Loucy (cell line): ENCODE data around the gene CHRNA9.

Source experiments
- EZH2phosphoT487 ChIP-seq: fragments of 200-600 bp; IDR thresholded peaks from 2 replicates; pipeline ENCODE4 v1.6.1; 2018; ENCODE audit warnings: antibody characterized with exemption, mild to moderate bottlenecking, moderate library complexity, borderline replicate concordance
- TF ChIP-seq, protein P1 (sequence below): fragments of 200-600 bp; sonication (generic); conservative IDR thresholded peaks from 2 replicates; pipeline ENCODE4 v1.5.1; 2014; ENCODE audit warnings: mild to moderate bottlenecking, antibody characterized with exemption, low read length

GRCh38 chr4:40310225-40310624, 24.9 kb upstream of the CHRNA9 start:
- no peak for TF ChIP-seq EZH2phosphoT487
- TF ChIP-seq, protein P1, sequence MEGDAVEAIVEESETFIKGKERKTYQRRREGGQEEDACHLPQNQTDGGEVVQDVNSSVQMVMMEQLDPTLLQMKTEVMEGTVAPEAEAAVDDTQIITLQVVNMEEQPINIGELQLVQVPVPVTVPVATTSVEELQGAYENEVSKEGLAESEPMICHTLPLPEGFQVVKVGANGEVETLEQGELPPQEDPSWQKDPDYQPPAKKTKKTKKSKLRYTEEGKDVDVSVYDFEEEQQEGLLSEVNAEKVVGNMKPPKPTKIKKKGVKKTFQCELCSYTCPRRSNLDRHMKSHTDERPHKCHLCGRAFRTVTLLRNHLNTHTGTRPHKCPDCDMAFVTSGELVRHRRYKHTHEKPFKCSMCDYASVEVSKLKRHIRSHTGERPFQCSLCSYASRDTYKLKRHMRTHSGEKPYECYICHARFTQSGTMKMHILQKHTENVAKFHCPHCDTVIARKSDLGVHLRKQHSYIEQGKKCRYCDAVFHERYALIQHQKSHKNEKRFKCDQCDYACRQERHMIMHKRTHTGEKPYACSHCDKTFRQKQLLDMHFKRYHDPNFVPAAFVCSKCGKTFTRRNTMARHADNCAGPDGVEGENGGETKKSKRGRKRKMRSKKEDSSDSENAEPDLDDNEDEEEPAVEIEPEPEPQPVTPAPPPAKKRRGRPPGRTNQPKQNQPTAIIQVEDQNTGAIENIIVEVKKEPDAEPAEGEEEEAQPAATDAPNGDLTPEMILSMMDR, result no peak
